H1 (cell line): ENCODE measurements around the gene DNTT. TPM values are rescaled to one million over a fixed set of nuclear protein-coding genes. Genes with fewer than 3 reads are reported as not detected.

Experiments
- CTBP2 ChIP-seq: IDR thresholded peaks from 2 replicates; pipeline ENCODE4 v1.7.0; 2011; ENCODE audit warnings: borderline replicate concordance, mild to moderate bottlenecking, moderate library complexity, mixed read lengths, low read length; ENCODE audit not compliant: insufficient read depth, insufficient read length
- EP300 ChIP-seq, 2 experiments: IDR thresholded peaks; 1 replicate in 1 of 2; 2 replicates in 1 of 2; pipeline ENCODE4 v1.6.1; 2011 to 2012; ENCODE audit warnings: low read depth in 2 of 2, low read length in 2 of 2, mild to moderate bottlenecking in 2 of 2, borderline replicate concordance in 1 of 2, inconsistent platforms in 1 of 2, moderate library complexity in 1 of 2
- SP1 ChIP-seq: IDR thresholded peaks from 2 replicates; pipeline ENCODE4 v1.6.1; 2011; ENCODE audit warnings: low read depth, low read length
- SUZ12 ChIP-seq: fragments of 200-600 bp; sonication (generic); IDR thresholded peaks from 2 replicates; pipeline ENCODE4 v1.6.1; 2012; ENCODE audit warnings: mild to moderate bottlenecking, inconsistent platforms, low read length, moderate library complexity, mixed read lengths
- TEAD4 ChIP-seq: IDR thresholded peaks from 2 replicates; pipeline ENCODE4 v1.6.1; 2012; ENCODE audit warnings: low read depth, low read length, inconsistent platforms, mixed read lengths
- polyA plus RNA-seq, 7 experiments: library from polyadenylated mRNA; depleted of rRNA in 3 of 7; stranded (reverse) in 5 of 7; unstranded in 2 of 7; fragments of >200 nt in 5 of 7; fragments of 200-250 nt in 2 of 7; gene quantifications; 1 replicate in 5 of 7; 2 replicates in 1 of 7; 4 replicates in 1 of 7; pipeline versions ENCODE4 v1.2.1 to v1.2.3, GENCODE V29; 2011 to 2013; ENCODE audit warnings: missing spikeins in 2 of 7, mixed read lengths in 2 of 7
- total RNA-seq: library from RNA; stranded (reverse); fragmentation: NEBNext Ultra II Directional; extraction: Animal tissue kit (Norgen Biotek cat#: 25700); gene quantifications from 2 replicates; pipeline ENCODE4 v1.2.1, GENCODE V29; 2021

Gene DNTT
- total and polyA plus RNA-seq, 2 of the 8 experiments (the other 6 are each of a cell fraction or from before 2014, with no cell fraction given): not detected

GRCh38 chr10:96297486-96297885, 6.7 kb upstream of the DNTT start (continued):
- TF ChIP-seq SUZ12 (no peak), TEAD4 (no peak), CTBP2 (no peak), SP1 (no peak), EP300 (IDR thresholded peaks at IDR 0.05; ENCODE audit: borderline replicate concordance in 1 of 2, low read depth in 2 of 2, low read length in 2 of 2) (no peak)
